BLaER1 treated with 17β-estradiol and CSF1 and Interleukin-3, amounts not matched to agents 10 nM and 100 nM (cell line): ENCODE results near the gene REXO5.

Experiments used
- H3K27ac ChIP-seq, 11 experiments: shearing (Covaris generic); formaldehyde crosslinking; 2 replicates each; pipeline ENCODE4 v1.8.1; 2022
- H3K27me3 ChIP-seq, 11 experiments: shearing (Covaris generic); formaldehyde crosslinking; 2 replicates each; pipeline ENCODE4 v1.8.1; 2022
- H3K36me3 ChIP-seq, 11 experiments: shearing (Covaris generic); formaldehyde crosslinking; 2 replicates each; pipeline ENCODE4 v1.8.1; 2022
- H3K4me1 ChIP-seq, 10 experiments: shearing (Covaris generic); formaldehyde crosslinking; 2 replicates each; pipeline ENCODE4 v1.8.1; 2022
- H3K4me2 ChIP-seq, 11 experiments: shearing (Covaris generic); formaldehyde crosslinking; 2 replicates each; pipeline ENCODE4 v1.8.1; 2022
- H3K4me3 ChIP-seq, 10 experiments: shearing (Covaris generic); formaldehyde crosslinking; 2 replicates each; pipeline ENCODE4 v1.8.1; 2022
- H3K9ac ChIP-seq, 11 experiments: shearing (Covaris generic); formaldehyde crosslinking; 2 replicates each; pipeline ENCODE4 v1.8.1; 2022
- H3K9me3 ChIP-seq, 11 experiments: shearing (Covaris generic); formaldehyde crosslinking; replicated peaks in 1 of 11; 2 replicates each; pipeline ENCODE4 v1.8.1; 2022
- H4K20me1 ChIP-seq, 11 experiments: shearing (Covaris generic); formaldehyde crosslinking; 2 replicates each; pipeline ENCODE4 v1.8.1; 2022
- Cebpa-rat ChIP-seq, 11 experiments: shearing (Covaris generic); IDR thresholded peaks; 2 replicates each; pipeline ENCODE4 v1.8.1; 2022

REXO5 gene

DNA sequence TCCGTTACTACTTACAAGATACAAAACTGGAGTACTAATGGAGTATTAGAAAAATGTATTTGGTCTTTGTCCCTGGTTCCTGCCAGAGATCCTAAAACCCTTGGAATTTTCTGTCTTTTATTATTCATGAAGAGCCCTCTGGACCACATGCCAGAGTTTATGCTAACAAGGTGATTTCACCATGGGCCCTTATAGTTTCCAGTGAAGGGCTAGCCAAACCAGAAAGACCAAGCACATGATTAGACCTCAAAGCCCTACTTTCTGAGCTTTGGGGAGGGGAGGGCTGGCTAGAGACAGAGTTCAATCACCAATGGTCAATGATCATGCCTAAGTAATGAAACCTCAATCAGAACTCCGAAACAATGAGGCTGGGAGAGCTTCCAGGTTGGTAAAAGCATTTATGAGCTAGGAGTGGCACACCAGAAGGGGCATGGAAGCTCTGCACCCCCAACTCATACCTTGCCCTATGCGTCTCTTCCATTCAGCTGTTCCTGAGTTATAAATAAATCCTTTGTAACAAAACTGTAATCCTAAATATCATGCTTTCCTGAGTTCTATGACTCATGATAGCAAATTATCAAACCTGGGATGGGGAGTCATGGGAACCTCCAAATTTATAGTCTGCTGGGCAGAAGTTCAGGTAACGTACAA is 83.4 kb downstream of the REXO5 start:
- Histone ChIP-seq H3K4me3 (no peak overlapping the region), H3K9me3 (no peaks in the 10 kb centered on the region), H3K27me3 (no peaks in the 10 kb centered on the region), H3K4me2 (peak overlapping the region in 1 of 11 experiments; percentile 33; a peak in 2 of 22 replicates), H3K27ac (no peak overlapping the region), H4K20me1 (peaks cover 5 to 100% (median 60%) of the 10 kb centered on the region in 11 experiments; a peak in 16 of 22 replicates), H3K9ac (no peak overlapping the region), H3K36me3 (peaks cover 32 to 100% (median 89%) of the 10 kb centered on the region in 11 experiments), H3K4me1 (peaks cover 0 to 81% (median 5%) of the 10 kb centered on the region in 10 experiments; a peak in 14 of 20 replicates)
- no peak for TF ChIP-seq Cebpa-rat (IDR thresholded peaks at IDR 0.05)

- H3K9ac ChIP-seq, result 0 out of 22 replicates have a peak overlapping the region, but pooled peaks of 1 of the 11 experiments have one; percentile 2
- peak overlapping the region in 3 of 11 experiments; percentile 50 to 95 (median 90); a peak in 5 of 22 replicates for H3K4me2 ChIP-seq
- H3K36me3 ChIP-seq, result peaks cover 58 to 87% (median 82%) of the 10 kb centered on the region in 11 experiments
- no peak overlapping the region for H3K4me3 ChIP-seq
- peaks cover 14 to 80% (median 26%) of the 10 kb centered on the region in 10 experiments for H3K4me1 ChIP-seq
- no peaks in the 10 kb centered on the region for H3K27me3 ChIP-seq
- no peak overlapping the region for H3K27ac ChIP-seq
- no peak for TF ChIP-seq Cebpa-rat (IDR thresholded peaks at IDR 0.05)
- H4K20me1 ChIP-seq, result peaks cover 5 to 99% (median 74%) of the 10 kb centered on the region in 11 experiments; a peak in 16 of 22 replicates
- no peaks in the 10 kb centered on the region for H3K9me3 ChIP-seq
Observed at GRCh38 chr16:20894388-20894787, 88.1 kb downstream of the REXO5 start.

- Histone ChIP-seq H3K27ac (peak overlapping the region in 4 of 11 experiments; percentile 17 to 99 (median 98); a peak in 5 of 22 replicates), H3K4me2 (peak overlapping the region in 8 of 11 experiments; percentile 80 to 95 (median 88); a peak in 16 of 22 replicates), H3K36me3 (peaks cover 46 to 57% (median 54%) of the 10 kb centered on the region in 11 experiments), H3K9ac (peak overlapping the region in 4 of 11 experiments; percentile 92 to 98 (median 98); a peak in 4 of 22 replicates), H4K20me1 (peaks cover 0 to 69% (median 47%) of the 10 kb centered on the region in 11 experiments; a peak in 16 of 22 replicates), H3K4me3 (peak overlapping the region in 6 of 10 experiments; percentile 82 to 95 (median 91); a peak in 11 of 20 replicates), H3K27me3 (no peaks in the 10 kb centered on the region), H3K9me3 (no peaks in the 10 kb centered on the region), H3K4me1 (peaks cover 28 to 78% (median 37%) of the 10 kb centered on the region in 10 experiments)
- TF ChIP-seq Cebpa-rat (IDR thresholded peaks at IDR 0.05), result peak in 2 of 11 experiments; percentile 13 to 35; a peak in 1 of 22 replicates
Observed at GRCh38 chr16:20897253-20897897, 91.0 kb downstream of the REXO5 start.

GRCh38 chr16:20897922-20898321 is 91.6 kb downstream of the REXO5 start:
- Histone ChIP-seq H4K20me1 (peaks cover 0 to 64% (median 42%) of the 10 kb centered on the region in 11 experiments; a peak in 16 of 22 replicates), H3K9me3 (no peaks in the 10 kb centered on the region), H3K4me3 (peak overlapping the region in 7 of 10 experiments; percentile 82 to 95 (median 90); a peak in 12 of 20 replicates), H3K4me2 (peak overlapping the region; percentile 77 to 95 (median 89); a peak in 19 of 22 replicates), H3K9ac (peak overlapping the region in 6 of 11 experiments; percentile 92 to 99 (median 98); a peak in 9 of 22 replicates), H3K27ac (peak overlapping the region in 6 of 11 experiments; percentile 5 to 99 (median 96); a peak in 8 of 22 replicates), H3K36me3 (peaks cover 42 to 57% (median 48%) of the 10 kb centered on the region in 11 experiments), H3K4me1 (peaks cover 33 to 80% (median 43%) of the 10 kb centered on the region in 10 experiments), H3K27me3 (no peaks in the 10 kb centered on the region)
- TF ChIP-seq Cebpa-rat (IDR thresholded peaks at IDR 0.05), result no peak

DNA sequence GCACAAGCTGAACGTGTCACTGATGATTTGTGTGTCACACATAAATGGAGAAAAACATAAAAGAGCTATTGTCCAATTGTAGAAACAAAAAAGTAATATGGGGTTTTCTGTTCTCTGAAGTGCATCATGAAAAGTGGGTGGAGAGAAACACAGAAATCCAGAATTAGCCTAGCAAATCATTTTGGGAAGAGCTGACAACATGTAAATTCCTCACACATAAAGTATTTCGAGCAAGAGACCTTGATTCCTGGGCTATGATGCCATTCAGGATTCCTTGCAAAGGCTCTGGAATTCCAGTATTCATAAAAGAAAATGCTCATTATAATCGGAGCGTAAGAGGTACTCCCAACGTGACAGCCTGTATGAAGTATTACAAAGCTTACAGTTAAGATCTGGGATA is 92.7 kb downstream of the REXO5 start:
- peak overlapping the region; percentile 77 to 100 (median 98); a peak in 21 of 22 replicates for H3K27ac ChIP-seq
- peak overlapping the region; percentile 82 to 95 (median 87) for H3K4me3 ChIP-seq
- peak overlapping the region; percentile 77 to 95 (median 89) for H3K4me2 ChIP-seq
- peak overlapping the region; percentile 90 to 99 (median 97) for H3K9ac ChIP-seq
- peaks cover 0 to 52% (median 30%) of the 10 kb centered on the region in 11 experiments; a peak in 14 of 22 replicates for H4K20me1 ChIP-seq
- H3K9me3 ChIP-seq, result no peaks in the 10 kb centered on the region
- no peaks in the 10 kb centered on the region for H3K27me3 ChIP-seq
- H3K36me3 ChIP-seq, result peaks cover 31 to 46% (median 37%) of the 10 kb centered on the region in 11 experiments
- no peak for TF ChIP-seq Cebpa-rat (IDR thresholded peaks at IDR 0.05)
- peaks cover 45 to 80% (median 54%) of the 10 kb centered on the region in 10 experiments for H3K4me1 ChIP-seq
